NCI-H2171 (cell line): Measurements from ENCODE around the gene PLEKHA1.

ENCODE experiments used
- DNase-seq: peaks from one replicate; lab custom pipeline; 2025; lab: John Stamatoyannopoulos, UW

The PLEKHA1 gene

GRCh38 chr10:122379041-122379440 is 4.5 kb downstream of the PLEKHA1 start:
- DNase-seq: no peak

GRCh38 chr10:122379537-122379936 is 5.0 kb downstream of the PLEKHA1 start:
- no peak for DNase-seq

GRCh38 chr10:122380703-122381102 is 6.2 kb downstream of the PLEKHA1 start:
- DNase-seq: no peak

GRCh38 chr10:122381680-122382079 is 7.2 kb downstream of the PLEKHA1 start:
- DNase-seq: no peak

- DNase-seq: no peak
These were observed 12.0 kb downstream of the PLEKHA1 start for GRCh38 chr10:122386514-122386913.

- no peak for DNase-seq
These were observed 13.1 kb downstream of the PLEKHA1 start for GRCh38 chr10:122387572-122387971.

GRCh38 chr10:122388287-122388997 is 13.9 kb downstream of the PLEKHA1 start:
- DNase-seq: no peak

- no peak for DNase-seq
These were observed 15.8 kb downstream of the PLEKHA1 start for GRCh38 chr10:122390271-122390670.

GRCh38 chr10:122390679-122391078 is 16.2 kb downstream of the PLEKHA1 start:
- DNase-seq: no peak

GRCh38 chr10:122391875-122392274 is 17.4 kb downstream of the PLEKHA1 start:
- no peak for DNase-seq

GRCh38 chr10:122392835-122393234 is 18.3 kb downstream of the PLEKHA1 start:
- no peak for DNase-seq

GRCh38 chr10:122393288-122393687 is 18.8 kb downstream of the PLEKHA1 start:
- DNase-seq: no peak

- DNase-seq: no peak
These were observed 28.1 kb downstream of the PLEKHA1 start for GRCh38 chr10:122402548-122403131.

GRCh38 chr10:122404576-122404975 is 30.1 kb downstream of the PLEKHA1 start:
- DNase-seq: no peak

- no peak for DNase-seq
These were observed 33.0 kb downstream of the PLEKHA1 start for GRCh38 chr10:122407375-122408125.

- no peak for DNase-seq
These were observed 38.8 kb downstream of the PLEKHA1 start for GRCh38 chr10:122413327-122413726.

GRCh38 chr10:122417667-122418066 is 43.2 kb downstream of the PLEKHA1 start:
- DNase-seq: no peak

GRCh38 chr10:122419016-122419415 is 44.5 kb downstream of the PLEKHA1 start:
- DNase-seq: no peak

GRCh38 chr10:122419876-122420623 is 45.5 kb downstream of the PLEKHA1 start:
- no peak for DNase-seq

- DNase-seq: no peak
These were observed 46.1 kb downstream of the PLEKHA1 start for GRCh38 chr10:122420624-122421007.

- DNase-seq: no peak
These were observed 46.6 kb downstream of the PLEKHA1 start for GRCh38 chr10:122421054-122421625.

- DNase-seq: no peak
These were observed 47.2 kb downstream of the PLEKHA1 start for GRCh38 chr10:122421742-122422141.
